ENCODE measurements around the gene HORMAD2. TPM values are rescaled to one million over a fixed set of nuclear protein-coding genes. Genes with fewer than 3 reads are reported as not detected.
A peak's percentile ranks its signal among the peaks of the same experiment; 100 is the strongest.
"Not testable (repeated sequence)": the region's sequence is repeated elsewhere in the genome, so short reads cannot be mapped to it uniquely, and the experiment has no call there.

HORMAD2 gene
- total RNA-seq, 1 donor from 2014 or later: not detected

DNA sequence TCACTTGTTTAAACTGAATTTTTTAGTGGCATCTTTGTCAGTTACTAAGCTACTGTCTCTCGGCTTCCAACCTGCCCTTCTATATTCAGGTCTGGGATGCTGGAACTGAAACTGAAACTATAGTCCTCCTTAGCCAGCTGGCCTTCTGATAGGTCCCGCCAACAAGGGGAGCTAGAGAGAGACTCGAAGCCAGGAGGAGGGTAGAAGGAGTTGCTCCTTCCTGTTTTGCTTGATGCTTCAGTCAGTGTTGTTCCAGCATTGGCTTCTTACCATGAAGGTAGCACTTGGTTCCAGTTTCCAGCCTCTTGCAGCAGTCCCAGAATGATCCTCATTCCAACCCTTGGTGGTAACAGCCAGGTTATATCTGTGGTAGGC lies 32.9 kb upstream of the HORMAD2 start:
- no peak overlapping the region for H3K27ac ChIP-seq
- TF ChIP-seq, protein P1, sequence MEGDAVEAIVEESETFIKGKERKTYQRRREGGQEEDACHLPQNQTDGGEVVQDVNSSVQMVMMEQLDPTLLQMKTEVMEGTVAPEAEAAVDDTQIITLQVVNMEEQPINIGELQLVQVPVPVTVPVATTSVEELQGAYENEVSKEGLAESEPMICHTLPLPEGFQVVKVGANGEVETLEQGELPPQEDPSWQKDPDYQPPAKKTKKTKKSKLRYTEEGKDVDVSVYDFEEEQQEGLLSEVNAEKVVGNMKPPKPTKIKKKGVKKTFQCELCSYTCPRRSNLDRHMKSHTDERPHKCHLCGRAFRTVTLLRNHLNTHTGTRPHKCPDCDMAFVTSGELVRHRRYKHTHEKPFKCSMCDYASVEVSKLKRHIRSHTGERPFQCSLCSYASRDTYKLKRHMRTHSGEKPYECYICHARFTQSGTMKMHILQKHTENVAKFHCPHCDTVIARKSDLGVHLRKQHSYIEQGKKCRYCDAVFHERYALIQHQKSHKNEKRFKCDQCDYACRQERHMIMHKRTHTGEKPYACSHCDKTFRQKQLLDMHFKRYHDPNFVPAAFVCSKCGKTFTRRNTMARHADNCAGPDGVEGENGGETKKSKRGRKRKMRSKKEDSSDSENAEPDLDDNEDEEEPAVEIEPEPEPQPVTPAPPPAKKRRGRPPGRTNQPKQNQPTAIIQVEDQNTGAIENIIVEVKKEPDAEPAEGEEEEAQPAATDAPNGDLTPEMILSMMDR (IDR thresholded peaks at IDR 0.05): peak; percentile 4
- intact Hi-C loops (cut with DNase I): no loop called here
- H3K27me3 ChIP-seq: no peaks in the 10 kb centered on the region
- no peaks in the 10 kb centered on the region for H3K4me1 ChIP-seq
- peak; percentile 81 for ATAC-seq
- no peaks in the 10 kb centered on the region for H3K36me3 ChIP-seq
- no peak for DNase-seq
- H3K9me3 ChIP-seq: no peaks in the 10 kb centered on the region
- no peak overlapping the region for H3K4me3 ChIP-seq

DNA sequence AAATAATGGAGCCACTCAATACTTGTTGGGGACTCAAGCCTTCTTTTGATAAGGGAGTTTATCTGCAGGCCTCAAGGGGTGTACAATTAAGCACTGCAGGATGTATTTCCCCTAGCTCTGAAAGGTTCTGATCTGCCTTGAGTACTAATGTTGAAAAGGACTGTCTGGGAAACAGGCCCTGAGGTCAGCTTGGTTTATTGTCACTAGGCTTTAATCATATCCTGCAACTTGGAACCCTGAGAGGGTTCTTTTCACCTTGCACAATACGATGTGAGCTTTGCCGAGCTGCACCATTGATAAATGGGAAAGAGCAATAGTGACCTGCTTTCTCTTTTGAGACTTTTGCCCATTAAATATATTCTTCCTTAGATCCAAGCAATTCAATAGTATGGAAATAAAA lies 31.6 kb upstream of the HORMAD2 start:
- Histone ChIP-seq H3K4me3 (no peak overlapping the region), H3K36me3 (no peaks in the 10 kb centered on the region), H3K4me1 (no peaks in the 10 kb centered on the region), H3K27ac (no peak overlapping the region), H3K9me3 (no peaks in the 10 kb centered on the region), H3K27me3 (no peaks in the 10 kb centered on the region)
- no peak for DNase-seq
- intact Hi-C loops (cut with DNase I): no loop called here
- no peak for ATAC-seq
- TF ChIP-seq, protein P1 (IDR thresholded peaks at IDR 0.05): no peak

DNA sequence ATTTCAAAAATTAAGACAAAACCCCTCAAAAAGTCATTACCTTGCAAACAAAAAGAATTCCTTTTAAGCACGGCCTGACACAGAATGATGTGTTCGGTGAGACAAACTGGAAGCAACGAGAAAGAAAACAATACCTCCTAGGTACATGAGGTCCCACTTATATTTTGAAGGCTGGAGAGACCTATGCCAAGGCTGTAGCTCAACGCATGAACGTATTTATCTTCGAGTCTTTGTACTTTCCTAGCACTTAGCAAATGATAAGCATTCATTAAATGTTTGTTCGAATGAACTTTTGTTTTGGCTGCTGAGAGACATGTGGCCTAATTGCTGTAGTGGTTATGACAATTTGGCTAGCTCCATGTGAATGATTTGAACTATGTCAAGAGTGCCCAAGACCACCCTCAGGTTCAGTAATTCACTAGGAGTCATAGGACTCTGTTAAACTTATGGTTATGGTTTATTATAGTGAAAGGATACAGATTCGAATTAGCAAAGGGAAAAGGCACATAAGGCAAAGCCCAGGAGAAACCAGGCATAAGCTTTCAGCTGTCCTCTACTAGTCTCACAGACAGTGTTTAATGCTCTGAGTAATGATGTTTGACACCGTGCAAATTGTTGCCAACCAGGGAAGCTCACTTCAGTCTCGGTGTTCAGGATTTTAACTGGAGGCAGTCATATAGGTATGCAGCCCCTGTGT lies 26.0 kb upstream of the HORMAD2 start:
- Histone ChIP-seq H3K27me3 (no peaks in the 10 kb centered on the region), H3K4me3 (no peak overlapping the region), H3K27ac (no peak overlapping the region), H3K36me3 (no peaks in the 10 kb centered on the region), H3K4me1 (no peaks in the 10 kb centered on the region), H3K9me3 (no peaks in the 10 kb centered on the region)
- TF ChIP-seq, protein P1 (IDR thresholded peaks at IDR 0.05): no peak
- DNase-seq: no peak
- ATAC-seq: no peak
- intact Hi-C loops (cut with DNase I): no loop called here

DNA sequence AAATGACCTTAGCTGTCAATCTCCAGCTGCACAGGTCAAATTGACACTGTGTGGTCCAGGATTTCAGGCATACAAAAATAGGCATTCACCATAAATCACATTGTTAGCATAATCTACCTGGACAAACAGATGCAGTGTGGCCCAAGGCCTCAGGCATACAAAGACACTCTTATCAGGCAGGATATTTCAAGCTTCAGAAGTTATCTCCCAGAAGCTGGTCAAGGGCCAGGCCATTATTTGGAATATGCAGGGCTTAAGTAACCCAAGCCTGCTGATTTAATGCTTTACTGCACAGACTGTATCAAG lies 25.5 kb upstream of the HORMAD2 start:
- Histone ChIP-seq H3K27me3 (no peaks in the 10 kb centered on the region), H3K36me3 (no peaks in the 10 kb centered on the region), H3K4me1 (no peaks in the 10 kb centered on the region), H3K4me3 (no peak overlapping the region), H3K27ac (no peak overlapping the region), H3K9me3 (no peaks in the 10 kb centered on the region)
- ATAC-seq (no peak), DNase-seq (no peak)
- TF ChIP-seq, protein P1 (IDR thresholded peaks at IDR 0.05): no peak
- intact Hi-C loops (cut with DNase I): no loop called here

DNA sequence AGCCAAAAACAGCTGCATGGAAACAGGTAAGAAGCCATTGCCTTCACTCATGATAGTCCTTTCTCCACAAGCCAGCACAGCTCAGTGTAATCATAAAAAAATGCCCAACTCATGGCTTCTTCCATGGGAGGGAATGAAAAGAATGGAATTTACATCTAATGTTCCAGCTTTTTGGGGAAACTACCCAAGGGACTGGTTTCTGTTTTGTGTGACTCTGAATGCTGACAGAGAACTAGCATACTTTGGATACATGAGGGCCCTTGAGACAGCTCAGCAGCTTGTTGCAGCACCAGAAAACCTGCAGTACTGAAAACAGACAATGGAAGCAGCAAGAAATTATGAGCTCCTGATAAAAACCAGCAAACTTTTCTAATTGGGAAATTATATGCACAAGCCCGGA lies 24.2 kb upstream of the HORMAD2 start:
- DNase-seq (no peak), ATAC-seq (peak; percentile 68)
- TF ChIP-seq, protein P1 (IDR thresholded peaks at IDR 0.05): no peak
- Histone ChIP-seq H3K4me1 (no peaks in the 10 kb centered on the region), H3K9me3 (no peaks in the 10 kb centered on the region), H3K27me3 (no peaks in the 10 kb centered on the region), H3K4me3 (no peak overlapping the region), H3K36me3 (no peaks in the 10 kb centered on the region), H3K27ac (no peak overlapping the region)
- intact Hi-C loops (cut with DNase I): no loop called here

DNA sequence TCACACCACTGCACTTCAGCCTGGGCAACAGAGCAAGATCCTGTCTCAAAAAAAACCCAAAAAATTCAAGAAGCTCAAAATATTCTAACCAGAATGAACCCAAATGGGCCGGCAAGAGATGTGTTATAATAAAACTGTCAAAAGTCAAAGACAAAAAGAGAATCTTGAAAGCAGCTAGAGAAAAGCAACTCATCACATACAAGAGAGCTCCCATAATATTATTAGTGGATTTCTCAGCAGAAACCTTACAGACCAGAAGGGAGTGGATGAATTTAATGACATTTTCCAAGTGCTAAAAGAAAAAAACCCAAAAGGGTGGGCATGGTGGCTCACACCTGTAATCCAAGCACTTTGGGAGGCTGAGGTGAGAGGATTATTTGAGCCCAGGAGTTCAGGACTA lies 22.9 kb upstream of the HORMAD2 start:
- TF ChIP-seq, protein P1 (IDR thresholded peaks at IDR 0.05): no peak
- Histone ChIP-seq H3K4me3 (no peak overlapping the region), H3K9me3 (no peaks in the 10 kb centered on the region), H3K27ac (no peak overlapping the region), H3K36me3 (no peaks in the 10 kb centered on the region), H3K27me3 (no peaks in the 10 kb centered on the region), H3K4me1 (no peaks in the 10 kb centered on the region)
- intact Hi-C loops (cut with DNase I): no loop called here
- ATAC-seq: no peak
- no peak for DNase-seq

DNA sequence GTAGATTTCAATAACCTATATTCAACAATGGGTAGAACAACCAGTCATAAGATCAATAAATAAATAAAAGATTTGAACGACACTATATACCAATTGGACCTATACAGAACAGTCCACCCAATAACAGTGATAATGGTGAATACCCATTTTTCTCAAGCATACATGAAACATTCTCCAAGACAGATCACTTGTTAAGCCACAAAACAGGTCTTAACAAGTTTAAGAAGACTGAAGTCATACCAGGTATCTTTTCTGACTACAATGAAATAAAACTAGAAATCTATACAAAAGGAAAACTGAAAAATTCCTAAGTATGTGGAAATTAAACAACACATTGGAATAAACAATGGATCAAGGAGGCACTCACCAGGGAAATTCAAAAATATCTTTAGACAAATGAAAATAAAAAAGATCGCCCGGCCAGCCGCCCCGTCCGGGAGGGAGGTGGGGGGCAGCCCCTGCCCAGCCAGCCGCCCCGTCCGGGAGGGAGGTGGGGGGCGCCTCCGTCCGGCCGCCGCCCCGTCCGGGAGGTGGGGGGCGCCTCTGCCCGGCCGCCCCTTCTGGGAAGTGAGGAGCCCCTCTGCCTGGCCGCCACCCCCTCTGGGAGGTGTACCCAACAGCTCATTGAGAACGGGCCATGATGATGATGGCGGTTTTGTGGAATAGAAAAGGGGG lies 20.8 kb upstream of the HORMAD2 start:
- H3K27me3 ChIP-seq; DNase-seq; H3K4me1 ChIP-seq; H3K36me3 ChIP-seq; ATAC-seq; H3K4me3 ChIP-seq; H3K9me3 ChIP-seq; H3K27ac ChIP-seq; intact Hi-C loops (cut with DNase I): not testable (repeated sequence)

DNA sequence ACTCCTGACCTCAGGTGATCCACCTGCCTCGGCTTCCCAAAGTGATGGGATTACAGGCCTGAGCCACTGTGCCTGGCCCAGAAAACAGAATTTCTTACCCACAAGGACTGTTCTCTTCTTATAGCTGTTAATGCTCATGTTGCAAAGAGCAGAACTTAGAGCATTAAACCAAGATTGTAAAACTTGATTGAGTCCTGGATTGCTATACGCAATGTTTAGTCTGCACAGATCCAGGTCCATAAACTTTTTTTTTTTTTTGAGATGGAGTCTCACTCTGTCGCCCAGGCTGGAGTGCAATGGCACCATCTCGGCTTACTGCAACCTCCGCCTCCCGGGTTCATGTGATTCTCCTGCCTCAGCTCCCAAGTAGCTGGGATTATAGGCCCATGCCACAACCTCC lies 19.2 kb upstream of the HORMAD2 start:
- H3K4me3 ChIP-seq; H3K4me1 ChIP-seq; DNase-seq; ATAC-seq; H3K27ac ChIP-seq; H3K9me3 ChIP-seq; H3K27me3 ChIP-seq; H3K36me3 ChIP-seq; intact Hi-C loops (cut with DNase I): not testable (repeated sequence)

All from upper lobe of right lung (tissue), 1 donor.